ENCODE measurements around the gene DMRTB1.

The DMRTB1 gene

GRCh38 chr1:53412285-53413174, 46.7 kb upstream of the DMRTB1 start:
- intact Hi-C loops (cut with DNase I; ENCODE audit: low total_unique reads) = no loop called here
- no peak for DNase-seq

GRCh38 chr1:53413175-53414001, 45.8 kb upstream of the DMRTB1 start:
- DNase-seq = no peak
- no peak for TF ChIP-seq CTCF (IDR thresholded peaks at IDR 0.05)
- no peak overlapping the region for H3K4me3 ChIP-seq
- H3K9me3 ChIP-seq = no peaks in the 10 kb centered on the region
- H3K27me3 ChIP-seq = peaks cover 0 to 32% of the 10 kb centered on the region in 2 donors
- intact Hi-C loops (cut with DNase I; ENCODE audit: low total_unique reads) = no loop called here
- H3K4me1 ChIP-seq = no peaks in the 10 kb centered on the region
- no peaks in the 10 kb centered on the region for H3K36me3 ChIP-seq
- H3K27ac ChIP-seq = no peak overlapping the region

More at GRCh38 chr1:53412285-53413174, 46.7 kb upstream of the DMRTB1 start:
- TF ChIP-seq CTCF (IDR thresholded peaks at IDR 0.05) = no peak
- Histone ChIP-seq H3K27ac (no peak overlapping the region), H3K4me3 (no peak overlapping the region), H3K9me3 (no peaks in the 10 kb centered on the region), H3K36me3 (no peaks in the 10 kb centered on the region), H3K27me3 (peaks cover 0 to 33% of the 10 kb centered on the region in 2 donors), H3K4me1 (no peaks in the 10 kb centered on the region)

- H3K4me1 ChIP-seq = no peaks in the 10 kb centered on the region
- no peak overlapping the region for H3K27ac ChIP-seq
- H3K36me3 ChIP-seq = no peaks in the 10 kb centered on the region
- intact Hi-C loops (cut with DNase I; ENCODE audit: low total_unique reads) = no loop called here
- no peak for TF ChIP-seq CTCF (IDR thresholded peaks at IDR 0.05)
- H3K4me3 ChIP-seq = no peak overlapping the region
- DNase-seq = no peak
- peaks cover 0 to 29% of the 10 kb centered on the region in 2 donors for H3K27me3 ChIP-seq
- H3K9me3 ChIP-seq = no peaks in the 10 kb centered on the region
Measured at GRCh38 chr1:53414632-53415031, 44.6 kb upstream of the DMRTB1 start.

- Histone ChIP-seq H3K27ac (no peak overlapping the region), H3K9me3 (no peaks in the 10 kb centered on the region), H3K4me1 (no peaks in the 10 kb centered on the region), H3K36me3 (no peaks in the 10 kb centered on the region), H3K27me3 (peaks cover 0 to 30% of the 10 kb centered on the region in 2 donors), H3K4me3 (no peak overlapping the region)
- DNase-seq = no peak
- TF ChIP-seq CTCF (IDR thresholded peaks at IDR 0.05) = no peak
- intact Hi-C loops (cut with DNase I; ENCODE audit: low total_unique reads) = no loop called here
Measured at GRCh38 chr1:53415432-53415831, 43.8 kb upstream of the DMRTB1 start.

GRCh38 chr1:53416269-53416813, 42.9 kb upstream of the DMRTB1 start:
- Histone ChIP-seq H3K27ac (no peak overlapping the region), H3K36me3 (no peaks in the 10 kb centered on the region), H3K27me3 (peaks cover 0 to 32% of the 10 kb centered on the region in 2 donors), H3K4me3 (no peak overlapping the region), H3K4me1 (no peaks in the 10 kb centered on the region), H3K9me3 (no peaks in the 10 kb centered on the region)
- TF ChIP-seq CTCF (IDR thresholded peaks at IDR 0.05) = no peak
- intact Hi-C loops (cut with DNase I; ENCODE audit: low total_unique reads) = no loop called here
- DNase-seq = no peak

Data from tibial artery (tissue), 4 donors.